Hepatic stellate cell (primary cell): ENCODE results near the gene FIBCD1.
"Not testable (repeated sequence)": the region's sequence is repeated elsewhere in the genome, so short reads cannot be mapped to it uniquely, and the experiment has no call there.

Experiments
- DNase-seq: peaks from one replicate; pipeline ENCODE4 v3.0.0; 2011; ENCODE audit warnings: low spot score

FIBCD1 gene

GRCh38 chr9:130972957-130973685 lies 34.1 kb upstream of the FIBCD1 start:
- no peak for DNase-seq

- no peak for DNase-seq
These were observed 33.4 kb upstream of the FIBCD1 start for GRCh38 chr9:130972277-130972956.

- DNase-seq: no peak
These were observed 32.3 kb upstream of the FIBCD1 start for GRCh38 chr9:130971294-130971849.

- no peak for DNase-seq
These were observed 31.8 kb upstream of the FIBCD1 start for GRCh38 chr9:130970855-130971254.

GRCh38 chr9:130970052-130970451 lies 31.0 kb upstream of the FIBCD1 start:
- no peak for DNase-seq

- no peak for DNase-seq
These were observed 26.6 kb upstream of the FIBCD1 start for GRCh38 chr9:130965680-130966079.

- DNase-seq: no peak
These were observed 24.9 kb upstream of the FIBCD1 start for GRCh38 chr9:130963916-130964315.

- DNase-seq: no peak
These were observed 24.4 kb upstream of the FIBCD1 start for GRCh38 chr9:130963337-130963908.

GRCh38 chr9:130962418-130963316 lies 23.6 kb upstream of the FIBCD1 start:
- peak; percentile 99 for DNase-seq

- no peak for DNase-seq
These were observed 22.7 kb upstream of the FIBCD1 start for GRCh38 chr9:130961511-130962300.

GRCh38 chr9:130960522-130961378 lies 21.7 kb upstream of the FIBCD1 start:
- DNase-seq: no peak

- no peak for DNase-seq
These were observed 20.8 kb upstream of the FIBCD1 start for GRCh38 chr9:130959809-130960334.

- not testable (repeated sequence) for DNase-seq
These were observed 19.5 kb upstream of the FIBCD1 start for GRCh38 chr9:130958564-130958963.

- DNase-seq: no peak
These were observed 18.6 kb upstream of the FIBCD1 start for GRCh38 chr9:130957451-130958203.

GRCh38 chr9:130956636-130957450 lies 17.8 kb upstream of the FIBCD1 start:
- no peak for DNase-seq

- DNase-seq: no peak
These were observed 17.0 kb upstream of the FIBCD1 start for GRCh38 chr9:130955947-130956621.

- not testable (repeated sequence) for DNase-seq
These were observed 15.9 kb upstream of the FIBCD1 start for GRCh38 chr9:130954925-130955324.

- no peak for DNase-seq
These were observed 15.3 kb upstream of the FIBCD1 start for GRCh38 chr9:130954317-130954716.
